HCT116 (cell line): ENCODE data around the gene PTCH2. TPM values are rescaled to one million over a fixed set of nuclear protein-coding genes. Genes with fewer than 3 reads are reported as not detected.

Experiments used
- ATAC-seq: fragments of 200-7000 bp; cut with Tn5 transposase; 2 replicates; pipeline ENCODE4 v1.9.1; 2020; ENCODE audit warnings: mild to moderate bottlenecking, moderate library complexity
- BruUV-seq: library from RNA; stranded (reverse); fragments of 400-500 nt; replicated peaks from 2 replicates; lab custom pipeline; 2021; lab: Mats Ljungman, UMichigan
- CTCF ChIA-PET: fragments of 300-600 bp; sonication (Branson Sonifier 250); formaldehyde crosslinking; loops from one replicate; lab custom pipeline; 2021; ENCODE audit warnings: antibody characterized with exemption; lab: Charles Lee
- POLR2A ChIA-PET: fragments of 300-600, 350-600 bp; sonication (Branson Sonifier 250); formaldehyde crosslinking; loops from one replicate; lab custom pipeline; 2021; ENCODE audit warnings: antibody characterized with exemption; lab: Charles Lee
- RAD21 ChIA-PET, 2 experiments: fragments of 300-600 bp; sonication (Branson Sonifier 250); formaldehyde crosslinking; loops; one replicate each; lab custom pipeline; 2023; ENCODE audit warnings: low total read pairs in 2 of 2; ENCODE audit not compliant: uncharacterized antibody in 2 of 2, unreplicated experiment in 2 of 2, low non-redundant PET in 1 of 2; lab: Charles Lee
- DNase-seq: peaks from one replicate; pipeline ENCODE4 v3.0.0-alpha.2; 2010; ENCODE audit warnings: low read depth, low spot score
- H2AFZ ChIP-seq: fragments of 200-600 bp; shearing (Covaris generic), sonication (generic); 2 replicates; pipeline ENCODE4 v1.6.1; 2017; ENCODE audit warnings: low read depth, mixed run types, mixed read lengths, antibody characterized with exemption, low read length; ENCODE audit not compliant: poor library complexity, severe bottlenecking
- H3K27ac ChIP-seq: 2 replicates; pipeline ENCODE4 v1.5.1; 2012; ENCODE audit warnings: low read depth, low read length
- H3K27me3 ChIP-seq: fragments of 200-600 bp; sonication (generic); 2 replicates; pipeline ENCODE4 v1.6.1; 2016; ENCODE audit warnings: mixed run types, low read length, mixed read lengths; ENCODE audit not compliant: insufficient read depth
- H3K36me3 ChIP-seq, 2 experiments: fragments of 200-500 bp in 1 of 2; fragments of 200-600 bp in 1 of 2; sonication (Bioruptor generic) in 1 of 2; sonication (generic) in 1 of 2; 2 replicates each; pipeline versions ENCODE4 v1.5.1 to v1.6.1; 2014 to 2016; ENCODE audit warnings: low read length in 2 of 2, inconsistent platforms in 1 of 2, mixed read lengths in 1 of 2, mixed run types in 1 of 2; ENCODE audit not compliant: insufficient read depth in 2 of 2, control insufficient read depth in 1 of 2
- H3K4me1 ChIP-seq, 2 experiments: fragments of 200-600 bp in 1 of 2; sonication (generic) in 1 of 2; 2 replicates each; pipeline versions ENCODE4 v1.5.1 to v1.6.1; 2012 to 2017; ENCODE audit warnings: low read length in 2 of 2, inconsistent platforms in 1 of 2, mild to moderate bottlenecking in 1 of 2, mixed read lengths in 1 of 2, mixed run types in 1 of 2, moderate library complexity in 1 of 2; ENCODE audit not compliant: insufficient read depth in 2 of 2, control insufficient read depth in 1 of 2
- H3K4me2 ChIP-seq: fragments of 200-600 bp; sonication (generic); 2 replicates; pipeline ENCODE4 v1.6.1; 2017; ENCODE audit warnings: mixed run types, low read length, mixed read lengths
- H3K4me3 ChIP-seq, 2 experiments: fragments of 200-600 bp in 1 of 2; sonication (generic) in 1 of 2; replicated peaks in 1 of 2; 2 replicates each; pipeline ENCODE4 v1.5.1; 2011 to 2016; ENCODE audit warnings: low read length in 2 of 2, control low read depth in 1 of 2, low read depth in 1 of 2, mild to moderate bottlenecking in 1 of 2, mixed read lengths in 1 of 2, mixed run types in 1 of 2
- H3K79me2 ChIP-seq: fragments of 200-600 bp; sonication (generic); 2 replicates; pipeline ENCODE4 v1.6.1; 2017; ENCODE audit warnings: mild to moderate bottlenecking, mixed run types, low read length, moderate library complexity, mixed read lengths; ENCODE audit not compliant: insufficient read depth
- H3K9ac ChIP-seq: fragments of 200-600 bp; sonication (generic); 2 replicates; pipeline ENCODE4 v1.6.1; 2016; ENCODE audit warnings: low read length, mixed read lengths
- H3K9me2 ChIP-seq: fragments of 200-600 bp; sonication (generic), shearing (Covaris generic); 2 replicates; pipeline ENCODE4 v1.6.1; 2017; ENCODE audit warnings: mixed run types, mild to moderate bottlenecking, moderate library complexity; ENCODE audit not compliant: insufficient read depth
- H3K9me3 ChIP-seq, 2 experiments: fragments of 200-500 bp in 1 of 2; fragments of 200-600 bp in 1 of 2; sonication (Bioruptor generic) in 1 of 2; sonication (generic) in 1 of 2; 2 replicates each; pipeline ENCODE4 v1.6.1; 2014 to 2017; ENCODE audit warnings: low read length in 2 of 2, mixed read lengths in 2 of 2, inconsistent platforms in 1 of 2, low read depth in 1 of 2, mild to moderate bottlenecking in 1 of 2, mixed run types in 1 of 2, moderate library complexity in 1 of 2; ENCODE audit not compliant: control insufficient read depth in 1 of 2, insufficient read depth in 1 of 2
- H4K20me1 ChIP-seq: fragments of 200-600 bp; sonication (generic), shearing (Covaris generic); 2 replicates; pipeline ENCODE4 v1.6.1; 2017; ENCODE audit warnings: mixed run types, mild to moderate bottlenecking, moderate library complexity; ENCODE audit not compliant: insufficient read depth
- CTCF ChIP-seq, 3 experiments: fragments of 200-600 bp in 1 of 3; sonication (generic) in 1 of 3; IDR thresholded peaks in 2 of 3; conservative IDR thresholded peaks in 1 of 3; 2 replicates each; pipeline ENCODE4 v1.5.1; 2012 to 2017; ENCODE audit warnings: low read depth in 2 of 3, low read length in 2 of 3, antibody characterized with exemption in 1 of 3, borderline replicate concordance in 1 of 3, control low read depth in 1 of 3, mild to moderate bottlenecking in 1 of 3, mixed read lengths in 1 of 3, mixed run types in 1 of 3, moderate library complexity in 1 of 3; ENCODE audit not compliant: insufficient read depth in 1 of 3
- FOSL1 ChIP-seq: IDR thresholded peaks from 2 replicates; pipeline ENCODE4 v1.6.1; 2012; ENCODE audit warnings: low read depth
- JUND ChIP-seq: IDR thresholded peaks from 2 replicates; pipeline ENCODE4 v1.6.1; 2012
- REST ChIP-seq: IDR thresholded peaks from 2 replicates; pipeline ENCODE4 v1.6.1; 2012; ENCODE audit warnings: low read depth
- SP1 ChIP-seq: IDR thresholded peaks from 2 replicates; pipeline ENCODE4 v1.6.1; 2012; ENCODE audit warnings: low read depth
- ZNF274 ChIP-seq: fragments of 200-500 bp; sonication (Bioruptor generic); IDR thresholded peaks from 2 replicates; pipeline ENCODE4 v1.6.1; 2014; ENCODE audit warnings: mild to moderate bottlenecking, low read depth, low read length, inconsistent platforms
- intact Hi-C: fragments of 100-400 bp; cut with micrococcal nuclease; formaldehyde crosslinking; loops from 2 replicates; pipeline ENCODE4 v1.10.0; 2022
- total RNA-seq: library from RNA; stranded (reverse); gene quantifications from one replicate; pipeline ENCODE4 v1.2.1, GENCODE V29; 2021; ENCODE audit not compliant: unreplicated experiment

PTCH2 gene
- total RNA-seq, 1 experiment from 2014 or later: 1.3 TPM

GRCh38 chr1:44857446-44857845 lies 14.4 kb upstream of the PTCH2 start (continued):
- TF ChIP-seq REST (no peak), JUND (no peak), FOSL1 (no peak), SP1 (no peak), ZNF274 (no peak)

GRCh38 chr1:44855742-44856141 lies 12.7 kb upstream of the PTCH2 start:
- ChIA-PET POLR2A (interaction anchor here (2.1 kb wide), 1 partner anchor 134 kb away, joined by 6 read pairs; no protein-coding TSS in a partner anchor), CTCF (no interaction called here), RAD21 (no interaction called here)
- Histone ChIP-seq H3K4me3 (no peak overlapping the region), H3K79me2 (no peaks in the 10 kb centered on the region), H3K9ac (no peak overlapping the region), H3K9me2 (no peaks in the 10 kb centered on the region), H3K4me2 (no peak overlapping the region), H3K27ac (no peak overlapping the region), H4K20me1 (no peaks in the 10 kb centered on the region), H3K36me3 (no peaks in the 10 kb centered on the region), H3K9me3 (no peaks in the 10 kb centered on the region), H3K27me3 (no peaks in the 10 kb centered on the region), H3K4me1 (no peaks in the 10 kb centered on the region; a peak in 1 of 4 replicates), H2AFZ (no peak overlapping the region)
- DNase-seq (no peak), ATAC-seq (peak; percentile 30; the same call in 1 of the 2 replicates)
- BruUV-seq: no TSS peak
- 0 out of 6 replicates have a peak, but pooled peaks of 1 of the 3 experiments have one; percentile 9 for TF ChIP-seq CTCF (IDR thresholded peaks at IDR 0.05 in 2 of 3, conservative IDR thresholded peaks at IDR 0.05 in 1 of 3; ENCODE audit: borderline replicate concordance in 1 of 3, insufficient read depth in 1 of 3, low read depth in 2 of 3, low read length in 2 of 3)
- TF ChIP-seq FOSL1: no peak
- intact Hi-C loops: no loop called here
